SIG-M5 treated with dmso at 0.1 percent for 504 hours (cell line): ENCODE results near the gene MYADML2.
"Not testable (repeated sequence)": the region's sequence is repeated elsewhere in the genome, so short reads cannot be mapped to it uniquely, and the experiment has no call there.

Experiments
- DNase-seq: peaks from one replicate; lab custom pipeline; 2025; ENCODE audit not compliant: unreplicated experiment; lab: John Stamatoyannopoulos, UW

MYADML2 gene

GRCh38 chr17:81926451-81927151 is 20.4 kb downstream of the MYADML2 start:
- peak; percentile 87 for DNase-seq

GRCh38 chr17:81925860-81926450 is 21.1 kb downstream of the MYADML2 start:
- no peak for DNase-seq

GRCh38 chr17:81924557-81925532 is 22.2 kb downstream of the MYADML2 start:
- DNase-seq = peak; percentile 44

- peak; percentile 96 for DNase-seq
These were observed 23.5 kb downstream of the MYADML2 start for GRCh38 chr17:81923302-81924260.

- DNase-seq = peak; percentile 83
These were observed 24.3 kb downstream of the MYADML2 start for GRCh38 chr17:81922566-81923301.

- peak; percentile 73 for DNase-seq
These were observed 25.0 kb downstream of the MYADML2 start for GRCh38 chr17:81921996-81922565.

GRCh38 chr17:81921537-81921862 is 25.5 kb downstream of the MYADML2 start:
- DNase-seq = no peak

- DNase-seq = peak; percentile 93
These were observed 26.2 kb downstream of the MYADML2 start for GRCh38 chr17:81920612-81921536.

GRCh38 chr17:81918832-81919545 is 28.0 kb downstream of the MYADML2 start:
- DNase-seq = peak; percentile 66

- DNase-seq = not testable (repeated sequence)
These were observed 28.7 kb downstream of the MYADML2 start for GRCh38 chr17:81918333-81918669.

- DNase-seq = peak; percentile 78
These were observed 29.3 kb downstream of the MYADML2 start, which contains the start of gene SIRT7 for GRCh38 chr17:81917565-81918332. Gene SIRT7, minus strand, starts transcription at chr17:81918176. Its CDS starts 45 bp downstream, at chr17:81918131.

GRCh38 chr17:81916234-81917001 is 30.6 kb downstream of the MYADML2 start:
- DNase-seq = peak; percentile 70

- DNase-seq = no peak
These were observed 31.7 kb downstream of the MYADML2 start for GRCh38 chr17:81915331-81915730.

- no peak for DNase-seq
These were observed 32.8 kb downstream of the MYADML2 start for GRCh38 chr17:81914103-81914850.

GRCh38 chr17:81913394-81914102 is 33.5 kb downstream of the MYADML2 start:
- no peak for DNase-seq
